Testis (tissue), 2 donors: Measurements from ENCODE around the gene MAP3K9.

Experiments used
- POLR2A ChIP-seq: fragments of 450-650 bp; IDR thresholded peaks from one replicate; pipeline ENCODE4 v1.6.1; 2017; ENCODE audit warnings: antibody characterized with exemption, mild to moderate bottlenecking, moderate library complexity
- TF ChIP-seq, protein P1 (sequence below), 3 experiments: fragments of 450-650 bp in 2 of 3; fragments of 200-600 bp in 1 of 3; sonication (generic) in 1 of 3; IDR thresholded peaks; one replicate each; pipeline ENCODE4 v1.5.1; 2016 to 2019; ENCODE audit warnings: antibody characterized with exemption in 3 of 3, mild to moderate bottlenecking in 2 of 3, moderate library complexity in 1 of 3

DNA sequence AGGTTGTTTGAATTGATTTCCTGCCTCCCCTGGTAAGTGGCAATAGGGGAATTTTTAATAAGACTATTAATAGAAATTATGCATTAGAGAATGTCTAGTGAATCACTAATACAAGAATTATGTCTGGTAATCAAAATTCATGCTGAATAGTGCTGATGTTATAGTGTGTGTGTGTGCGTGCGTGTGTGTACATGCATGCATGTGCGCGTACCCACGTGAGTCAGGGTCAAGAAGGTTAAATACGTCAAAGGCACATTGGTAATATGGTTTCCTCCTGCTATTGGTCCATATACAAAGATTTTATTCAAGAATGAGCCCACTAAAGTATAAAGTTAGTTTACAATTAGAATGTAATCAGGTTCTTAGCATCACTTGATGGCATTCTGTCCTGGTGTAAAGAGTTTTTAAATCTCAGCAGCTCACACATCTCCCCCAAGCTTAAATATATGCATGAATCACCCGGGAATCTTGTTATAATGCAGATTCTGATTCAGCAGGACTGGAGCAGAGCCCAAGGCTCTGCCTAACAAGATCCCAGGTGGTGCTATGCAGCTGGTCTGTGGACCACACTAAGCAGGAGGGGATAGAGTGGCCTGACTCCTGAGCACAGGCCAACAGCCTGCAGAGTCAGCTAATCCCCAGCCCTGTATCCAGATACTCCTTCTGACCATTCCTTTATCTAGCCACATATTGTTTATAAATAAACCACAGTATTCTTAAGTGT lies 123.7 kb downstream of the MAP3K9 start:
- no peak for TF ChIP-seq POLR2A
- TF ChIP-seq, protein P1, sequence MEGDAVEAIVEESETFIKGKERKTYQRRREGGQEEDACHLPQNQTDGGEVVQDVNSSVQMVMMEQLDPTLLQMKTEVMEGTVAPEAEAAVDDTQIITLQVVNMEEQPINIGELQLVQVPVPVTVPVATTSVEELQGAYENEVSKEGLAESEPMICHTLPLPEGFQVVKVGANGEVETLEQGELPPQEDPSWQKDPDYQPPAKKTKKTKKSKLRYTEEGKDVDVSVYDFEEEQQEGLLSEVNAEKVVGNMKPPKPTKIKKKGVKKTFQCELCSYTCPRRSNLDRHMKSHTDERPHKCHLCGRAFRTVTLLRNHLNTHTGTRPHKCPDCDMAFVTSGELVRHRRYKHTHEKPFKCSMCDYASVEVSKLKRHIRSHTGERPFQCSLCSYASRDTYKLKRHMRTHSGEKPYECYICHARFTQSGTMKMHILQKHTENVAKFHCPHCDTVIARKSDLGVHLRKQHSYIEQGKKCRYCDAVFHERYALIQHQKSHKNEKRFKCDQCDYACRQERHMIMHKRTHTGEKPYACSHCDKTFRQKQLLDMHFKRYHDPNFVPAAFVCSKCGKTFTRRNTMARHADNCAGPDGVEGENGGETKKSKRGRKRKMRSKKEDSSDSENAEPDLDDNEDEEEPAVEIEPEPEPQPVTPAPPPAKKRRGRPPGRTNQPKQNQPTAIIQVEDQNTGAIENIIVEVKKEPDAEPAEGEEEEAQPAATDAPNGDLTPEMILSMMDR (IDR thresholded peaks at IDR 0.05): no peak
